ENCODE measurements around the gene RBP4. TPM values are rescaled to one million over a fixed set of nuclear protein-coding genes. Genes with fewer than 3 reads are reported as not detected.

Gene RBP4
- total and polyA plus RNA-seq, 10 of the 15 experiments (the other 5 are each of a cell fraction or from before 2014, with no cell fraction given): 1.2 TPM; not detected in 9

DNA sequence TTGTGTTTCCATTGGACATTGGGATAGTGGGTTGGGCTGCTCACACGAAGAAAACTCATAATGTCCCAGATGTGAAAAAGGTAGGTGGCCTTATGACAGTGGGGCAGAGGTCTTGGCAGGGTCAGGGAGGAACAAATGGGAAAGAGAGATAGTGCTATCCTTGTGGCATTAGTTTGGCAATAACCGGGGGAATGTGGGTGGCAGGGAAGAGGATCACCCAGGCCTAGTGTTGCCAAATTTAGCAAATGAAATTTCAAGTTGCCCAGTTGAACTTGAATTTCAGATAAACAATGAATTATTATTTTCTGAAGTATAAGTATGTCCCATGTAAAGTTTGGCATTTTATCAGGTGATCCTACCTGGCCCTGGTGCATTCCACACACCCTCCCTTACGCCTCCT is 12.1 kb upstream of the RBP4 start:
- RAD21 ChIA-PET (ENCODE audit: unreplicated experiment): no interaction called here
- 25% methylated on average over 3 of the region's 3 CpGs for WGBS (ENCODE audit: insufficient coverage, insufficient replicate concordance, low lambda C conversion rate, missing lambda C conversion rate)
- no peaks in the 10 kb centered on the region for H3K36me3 ChIP-seq (ENCODE audit: control insufficient read depth in 2 of 2, insufficient read depth in 2 of 2, low read length in 1 of 2)
- H3K4me1 ChIP-seq (ENCODE audit: control insufficient read depth, insufficient read depth, low read length): peaks cover 4% of the 10 kb centered on the region
- no peak overlapping the region for H3K4me3 ChIP-seq
- H3K4me2 ChIP-seq (ENCODE audit: control insufficient read depth, insufficient read depth): no peak overlapping the region
- no peak for TF ChIP-seq STAT3 (IDR thresholded peaks at IDR 0.05; ENCODE audit: low read depth, low read length)
- TF ChIP-seq, protein P1, sequence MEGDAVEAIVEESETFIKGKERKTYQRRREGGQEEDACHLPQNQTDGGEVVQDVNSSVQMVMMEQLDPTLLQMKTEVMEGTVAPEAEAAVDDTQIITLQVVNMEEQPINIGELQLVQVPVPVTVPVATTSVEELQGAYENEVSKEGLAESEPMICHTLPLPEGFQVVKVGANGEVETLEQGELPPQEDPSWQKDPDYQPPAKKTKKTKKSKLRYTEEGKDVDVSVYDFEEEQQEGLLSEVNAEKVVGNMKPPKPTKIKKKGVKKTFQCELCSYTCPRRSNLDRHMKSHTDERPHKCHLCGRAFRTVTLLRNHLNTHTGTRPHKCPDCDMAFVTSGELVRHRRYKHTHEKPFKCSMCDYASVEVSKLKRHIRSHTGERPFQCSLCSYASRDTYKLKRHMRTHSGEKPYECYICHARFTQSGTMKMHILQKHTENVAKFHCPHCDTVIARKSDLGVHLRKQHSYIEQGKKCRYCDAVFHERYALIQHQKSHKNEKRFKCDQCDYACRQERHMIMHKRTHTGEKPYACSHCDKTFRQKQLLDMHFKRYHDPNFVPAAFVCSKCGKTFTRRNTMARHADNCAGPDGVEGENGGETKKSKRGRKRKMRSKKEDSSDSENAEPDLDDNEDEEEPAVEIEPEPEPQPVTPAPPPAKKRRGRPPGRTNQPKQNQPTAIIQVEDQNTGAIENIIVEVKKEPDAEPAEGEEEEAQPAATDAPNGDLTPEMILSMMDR (IDR thresholded peaks at IDR 0.05 in 2 of 3, conservative IDR thresholded peaks at IDR 0.05 in 1 of 3; ENCODE audit: control insufficient read depth in 2 of 3, extremely low read depth in 1 of 3, insufficient read depth in 1 of 3, low read depth in 3 of 3, low read length in 3 of 3): no peak
- TF ChIP-seq, protein P2, sequence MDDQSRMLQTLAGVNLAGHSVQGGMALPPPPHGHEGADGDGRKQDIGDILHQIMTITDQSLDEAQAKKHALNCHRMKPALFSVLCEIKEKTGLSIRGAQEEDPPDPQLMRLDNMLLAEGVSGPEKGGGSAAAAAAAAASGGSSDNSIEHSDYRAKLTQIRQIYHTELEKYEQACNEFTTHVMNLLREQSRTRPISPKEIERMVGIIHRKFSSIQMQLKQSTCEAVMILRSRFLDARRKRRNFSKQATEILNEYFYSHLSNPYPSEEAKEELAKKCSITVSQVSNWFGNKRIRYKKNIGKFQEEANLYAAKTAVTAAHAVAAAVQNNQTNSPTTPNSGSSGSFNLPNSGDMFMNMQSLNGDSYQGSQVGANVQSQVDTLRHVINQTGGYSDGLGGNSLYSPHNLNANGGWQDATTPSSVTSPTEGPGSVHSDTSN (IDR thresholded peaks at IDR 0.05; ENCODE audit: insufficient replicate concordance, low read depth, low read length): no peak
- no peak for TF ChIP-seq SRF (IDR thresholded peaks at IDR 0.05; ENCODE audit: low read depth in 2 of 2, low read length in 2 of 2)
- TF ChIP-seq YY1 (IDR thresholded peaks at IDR 0.05; ENCODE audit: low read depth, low read length): no peak
- no peak for TF ChIP-seq BRCA1 (IDR thresholded peaks at IDR 0.05; ENCODE audit: low read depth, low read length)
- TF ChIP-seq, protein P3, sequence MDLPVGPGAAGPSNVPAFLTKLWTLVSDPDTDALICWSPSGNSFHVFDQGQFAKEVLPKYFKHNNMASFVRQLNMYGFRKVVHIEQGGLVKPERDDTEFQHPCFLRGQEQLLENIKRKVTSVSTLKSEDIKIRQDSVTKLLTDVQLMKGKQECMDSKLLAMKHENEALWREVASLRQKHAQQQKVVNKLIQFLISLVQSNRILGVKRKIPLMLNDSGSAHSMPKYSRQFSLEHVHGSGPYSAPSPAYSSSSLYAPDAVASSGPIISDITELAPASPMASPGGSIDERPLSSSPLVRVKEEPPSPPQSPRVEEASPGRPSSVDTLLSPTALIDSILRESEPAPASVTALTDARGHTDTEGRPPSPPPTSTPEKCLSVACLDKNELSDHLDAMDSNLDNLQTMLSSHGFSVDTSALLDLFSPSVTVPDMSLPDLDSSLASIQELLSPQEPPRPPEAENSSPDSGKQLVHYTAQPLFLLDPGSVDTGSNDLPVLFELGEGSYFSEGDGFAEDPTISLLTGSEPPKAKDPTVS (IDR thresholded peaks at IDR 0.05; ENCODE audit: low read depth, low read length): no peak
- no peak for TF ChIP-seq RAD51 (IDR thresholded peaks at IDR 0.05)
- TF ChIP-seq, protein P4, sequence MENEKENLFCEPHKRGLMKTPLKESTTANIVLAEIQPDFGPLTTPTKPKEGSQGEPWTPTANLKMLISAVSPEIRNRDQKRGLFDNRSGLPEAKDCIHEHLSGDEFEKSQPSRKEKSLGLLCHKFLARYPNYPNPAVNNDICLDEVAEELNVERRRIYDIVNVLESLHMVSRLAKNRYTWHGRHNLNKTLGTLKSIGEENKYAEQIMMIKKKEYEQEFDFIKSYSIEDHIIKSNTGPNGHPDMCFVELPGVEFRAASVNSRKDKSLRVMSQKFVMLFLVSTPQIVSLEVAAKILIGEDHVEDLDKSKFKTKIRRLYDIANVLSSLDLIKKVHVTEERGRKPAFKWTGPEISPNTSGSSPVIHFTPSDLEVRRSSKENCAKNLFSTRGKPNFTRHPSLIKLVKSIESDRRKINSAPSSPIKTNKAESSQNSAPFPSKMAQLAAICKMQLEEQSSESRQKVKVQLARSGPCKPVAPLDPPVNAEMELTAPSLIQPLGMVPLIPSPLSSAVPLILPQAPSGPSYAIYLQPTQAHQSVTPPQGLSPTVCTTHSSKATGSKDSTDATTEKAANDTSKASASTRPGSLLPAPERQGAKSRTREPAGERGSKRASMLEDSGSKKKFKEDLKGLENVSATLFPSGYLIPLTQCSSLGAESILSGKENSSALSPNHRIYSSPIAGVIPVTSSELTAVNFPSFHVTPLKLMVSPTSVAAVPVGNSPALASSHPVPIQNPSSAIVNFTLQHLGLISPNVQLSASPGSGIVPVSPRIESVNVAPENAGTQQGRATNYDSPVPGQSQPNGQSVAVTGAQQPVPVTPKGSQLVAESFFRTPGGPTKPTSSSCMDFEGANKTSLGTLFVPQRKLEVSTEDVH (IDR thresholded peaks at IDR 0.05; ENCODE audit: low read depth, partially characterized antibody): no peak
- no peak for TF ChIP-seq RFX5 (IDR thresholded peaks at IDR 0.05; ENCODE audit: low read depth, low read length)
- no peak for TF ChIP-seq GABPA (IDR thresholded peaks at IDR 0.05; ENCODE audit: low read depth)
- TF ChIP-seq, protein P5, sequence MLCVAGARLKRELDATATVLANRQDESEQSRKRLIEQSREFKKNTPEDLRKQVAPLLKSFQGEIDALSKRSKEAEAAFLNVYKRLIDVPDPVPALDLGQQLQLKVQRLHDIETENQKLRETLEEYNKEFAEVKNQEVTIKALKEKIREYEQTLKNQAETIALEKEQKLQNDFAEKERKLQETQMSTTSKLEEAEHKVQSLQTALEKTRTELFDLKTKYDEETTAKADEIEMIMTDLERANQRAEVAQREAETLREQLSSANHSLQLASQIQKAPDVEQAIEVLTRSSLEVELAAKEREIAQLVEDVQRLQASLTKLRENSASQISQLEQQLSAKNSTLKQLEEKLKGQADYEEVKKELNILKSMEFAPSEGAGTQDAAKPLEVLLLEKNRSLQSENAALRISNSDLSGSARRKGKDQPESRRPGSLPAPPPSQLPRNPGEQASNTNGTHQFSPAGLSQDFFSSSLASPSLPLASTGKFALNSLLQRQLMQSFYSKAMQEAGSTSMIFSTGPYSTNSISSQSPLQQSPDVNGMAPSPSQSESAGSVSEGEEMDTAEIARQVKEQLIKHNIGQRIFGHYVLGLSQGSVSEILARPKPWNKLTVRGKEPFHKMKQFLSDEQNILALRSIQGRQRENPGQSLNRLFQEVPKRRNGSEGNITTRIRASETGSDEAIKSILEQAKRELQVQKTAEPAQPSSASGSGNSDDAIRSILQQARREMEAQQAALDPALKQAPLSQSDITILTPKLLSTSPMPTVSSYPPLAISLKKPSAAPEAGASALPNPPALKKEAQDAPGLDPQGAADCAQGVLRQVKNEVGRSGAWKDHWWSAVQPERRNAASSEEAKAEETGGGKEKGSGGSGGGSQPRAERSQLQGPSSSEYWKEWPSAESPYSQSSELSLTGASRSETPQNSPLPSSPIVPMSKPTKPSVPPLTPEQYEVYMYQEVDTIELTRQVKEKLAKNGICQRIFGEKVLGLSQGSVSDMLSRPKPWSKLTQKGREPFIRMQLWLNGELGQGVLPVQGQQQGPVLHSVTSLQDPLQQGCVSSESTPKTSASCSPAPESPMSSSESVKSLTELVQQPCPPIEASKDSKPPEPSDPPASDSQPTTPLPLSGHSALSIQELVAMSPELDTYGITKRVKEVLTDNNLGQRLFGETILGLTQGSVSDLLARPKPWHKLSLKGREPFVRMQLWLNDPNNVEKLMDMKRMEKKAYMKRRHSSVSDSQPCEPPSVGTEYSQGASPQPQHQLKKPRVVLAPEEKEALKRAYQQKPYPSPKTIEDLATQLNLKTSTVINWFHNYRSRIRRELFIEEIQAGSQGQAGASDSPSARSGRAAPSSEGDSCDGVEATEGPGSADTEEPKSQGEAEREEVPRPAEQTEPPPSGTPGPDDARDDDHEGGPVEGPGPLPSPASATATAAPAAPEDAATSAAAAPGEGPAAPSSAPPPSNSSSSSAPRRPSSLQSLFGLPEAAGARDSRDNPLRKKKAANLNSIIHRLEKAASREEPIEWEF (IDR thresholded peaks at IDR 0.05; ENCODE audit: insufficient replicate concordance, low read depth, low read length): no peak
- ATAC-seq: no peak
- H3K79me2 ChIP-seq (ENCODE audit: control insufficient read depth, insufficient read depth, low read length): no peaks in the 10 kb centered on the region
- no peak overlapping the region for H3K9ac ChIP-seq (ENCODE audit: control insufficient read depth, insufficient read depth, low read length)
- intact Hi-C loops (cut with micrococcal nuclease; ENCODE audit: unreplicated experiment): no loop called here
- BruUV-seq (replicated peaks): no TSS peak
- H2AFZ ChIP-seq (ENCODE audit: control insufficient read depth, low read depth, low read length): no peak overlapping the region
- no peaks in the 10 kb centered on the region for H4K20me1 ChIP-seq (ENCODE audit: control insufficient read depth, insufficient read depth)
- no peaks in the 10 kb centered on the region for H3K9me3 ChIP-seq (replicated peaks; ENCODE audit: control insufficient read depth, insufficient read depth, low read length)
- in situ Hi-C loops (cut with MboI): no loop called here
- H3K27ac ChIP-seq (ENCODE audit: control insufficient read depth, insufficient read depth): no peak overlapping the region
- H3K27me3 ChIP-seq (replicated peaks in 1 of 2; ENCODE audit: control insufficient read depth in 2 of 2, insufficient read depth in 2 of 2, low read length in 1 of 2): no peaks in the 10 kb centered on the region
- CTCF ChIA-PET: no interaction called here
- no peak for FAIRE-seq
- SMC1A ChIA-PET (ENCODE audit: uncharacterized antibody, unreplicated experiment): no interaction called here
- POLR2A ChIA-PET: no interaction called here
- no peak for DNase-seq (ENCODE audit: low read depth, low spot score)
